Measurements from ENCODE around the gene CA14.
A peak's percentile ranks its signal among the peaks of the same experiment; 100 is the strongest.
"Not testable (repeated sequence)": the region's sequence is repeated elsewhere in the genome, so short reads cannot be mapped to it uniquely, and the experiment has no call there.

CA14 gene

DNA sequence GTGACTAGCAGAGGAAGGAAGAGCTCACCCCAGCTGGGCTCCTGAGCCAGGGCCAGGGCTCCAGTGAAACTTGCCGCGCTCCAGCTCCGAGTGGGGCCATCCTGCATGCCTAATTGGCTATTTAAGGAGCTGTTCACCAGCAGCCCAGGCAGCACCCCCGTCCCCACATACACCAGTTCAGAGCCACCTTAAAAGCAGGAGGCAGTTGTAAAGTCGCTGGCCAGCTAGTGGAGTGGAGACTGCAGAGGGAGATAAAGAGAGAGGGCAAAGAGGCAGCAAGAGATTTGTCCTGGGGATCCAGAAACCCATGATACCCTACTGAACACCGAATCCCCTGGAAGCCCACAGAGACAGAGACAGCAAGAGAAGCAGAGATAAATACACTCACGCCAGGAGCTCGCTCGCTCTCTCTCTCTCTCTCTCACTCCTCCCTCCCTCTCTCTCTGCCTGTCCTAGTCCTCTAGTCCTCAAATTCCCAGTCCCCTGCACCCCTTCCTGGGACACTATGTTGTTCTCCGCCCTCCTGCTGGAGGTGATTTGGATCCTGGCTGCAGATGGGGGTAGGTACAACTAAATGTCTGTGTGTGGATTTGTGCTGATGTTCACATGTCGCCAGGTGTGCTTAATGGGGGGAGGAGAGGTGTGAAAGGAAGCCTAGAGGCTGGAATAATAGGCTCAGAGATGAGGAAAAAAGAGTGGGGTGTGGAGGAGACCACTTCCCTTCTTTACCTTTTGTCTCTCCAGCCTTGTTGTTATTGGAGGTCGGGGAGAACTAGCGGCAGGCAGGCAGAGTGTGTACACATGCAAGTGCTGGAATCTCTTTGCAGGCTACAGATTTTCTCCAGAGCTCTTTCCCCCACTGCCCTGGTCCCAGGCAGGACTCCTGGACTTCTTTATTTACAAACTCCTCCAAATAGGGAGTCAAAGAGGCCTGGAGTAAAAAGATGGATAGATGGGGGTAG lies at the start of gene CA14:
Gene CA14 (plus strand): TSS at position 151 of the 962 bp plus-strand sequence. CDS start 355 bp downstream, at position 506.
- no peak for DNase-seq

DNA sequence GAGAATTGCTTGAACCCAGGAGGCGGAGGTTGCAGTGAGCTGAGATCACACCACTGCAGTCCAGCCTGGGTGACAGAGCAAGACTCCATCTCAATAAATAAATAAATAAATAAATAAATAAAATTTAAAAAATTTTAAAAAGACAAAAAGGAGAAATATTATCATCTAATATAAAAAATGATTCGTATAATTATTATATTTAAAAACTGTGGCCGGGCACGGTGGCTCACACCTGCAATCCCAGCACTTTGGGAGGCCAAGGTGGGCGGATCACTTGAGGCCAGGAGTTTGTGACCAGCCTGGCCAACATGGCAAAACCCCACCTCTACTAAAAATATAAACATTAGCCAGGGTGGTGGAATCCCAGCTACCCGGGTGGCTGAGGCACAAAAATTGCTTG lies 49.1 kb upstream of the CA14 start:
- DNase-seq = not testable (repeated sequence)

DNA sequence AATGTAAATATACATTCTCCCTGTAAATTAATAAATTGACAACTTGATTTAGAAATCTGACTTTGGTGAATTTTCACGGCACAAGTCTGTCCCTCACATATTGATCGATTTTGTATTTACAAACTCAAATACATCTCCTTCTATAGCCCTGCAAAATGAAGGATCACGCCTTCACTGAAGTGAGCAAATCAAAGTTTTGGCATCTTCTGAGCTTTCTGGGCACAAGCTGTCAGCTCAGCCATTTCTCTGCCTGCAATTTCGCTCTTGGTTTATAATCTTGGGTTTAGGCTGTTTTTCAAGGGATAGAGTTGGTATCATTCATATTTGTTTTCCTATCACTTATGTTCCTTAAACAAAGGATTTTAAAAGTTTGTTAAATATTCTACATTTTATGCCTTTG lies 47.5 kb upstream of the CA14 start:
- no peak for DNase-seq

DNA sequence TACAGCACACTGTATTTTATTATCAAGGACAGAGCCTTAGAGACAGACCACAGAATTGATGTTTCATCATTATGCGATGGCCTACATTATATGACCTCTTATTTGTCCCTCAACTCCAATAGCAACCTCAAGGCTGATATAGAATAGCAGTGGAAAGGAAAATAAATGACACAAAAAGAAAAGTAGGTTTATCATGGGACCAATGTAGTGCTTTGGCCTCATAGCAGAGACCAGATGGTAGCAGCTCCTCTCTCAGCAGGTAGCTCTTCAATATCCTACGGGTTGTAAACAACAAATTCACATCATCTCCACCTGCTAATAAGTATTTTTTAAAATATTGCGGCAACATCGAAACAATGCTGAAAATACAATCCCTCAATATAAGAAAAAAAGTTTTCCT lies 46.9 kb upstream of the CA14 start:
- DNase-seq = no peak

DNA sequence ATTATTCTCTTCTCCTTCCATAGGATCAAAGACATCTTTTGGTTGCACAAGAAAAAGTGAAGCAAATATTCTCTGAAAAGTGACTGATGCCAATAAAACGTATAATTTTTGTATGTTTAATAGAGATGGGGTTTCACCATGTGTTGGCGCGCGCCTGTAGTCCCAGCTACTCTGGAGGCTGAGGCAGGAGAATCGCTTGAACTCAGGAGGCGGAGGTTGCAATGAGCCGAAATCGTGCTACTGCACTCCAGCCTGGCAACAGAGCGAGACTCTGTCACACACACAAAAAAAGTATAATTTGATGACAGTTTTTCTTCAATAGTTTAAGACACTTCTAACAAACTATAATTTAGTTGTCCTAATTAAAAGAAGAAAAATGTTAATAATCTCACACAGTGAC lies 45.5 kb upstream of the CA14 start:
- DNase-seq = no peak

DNA sequence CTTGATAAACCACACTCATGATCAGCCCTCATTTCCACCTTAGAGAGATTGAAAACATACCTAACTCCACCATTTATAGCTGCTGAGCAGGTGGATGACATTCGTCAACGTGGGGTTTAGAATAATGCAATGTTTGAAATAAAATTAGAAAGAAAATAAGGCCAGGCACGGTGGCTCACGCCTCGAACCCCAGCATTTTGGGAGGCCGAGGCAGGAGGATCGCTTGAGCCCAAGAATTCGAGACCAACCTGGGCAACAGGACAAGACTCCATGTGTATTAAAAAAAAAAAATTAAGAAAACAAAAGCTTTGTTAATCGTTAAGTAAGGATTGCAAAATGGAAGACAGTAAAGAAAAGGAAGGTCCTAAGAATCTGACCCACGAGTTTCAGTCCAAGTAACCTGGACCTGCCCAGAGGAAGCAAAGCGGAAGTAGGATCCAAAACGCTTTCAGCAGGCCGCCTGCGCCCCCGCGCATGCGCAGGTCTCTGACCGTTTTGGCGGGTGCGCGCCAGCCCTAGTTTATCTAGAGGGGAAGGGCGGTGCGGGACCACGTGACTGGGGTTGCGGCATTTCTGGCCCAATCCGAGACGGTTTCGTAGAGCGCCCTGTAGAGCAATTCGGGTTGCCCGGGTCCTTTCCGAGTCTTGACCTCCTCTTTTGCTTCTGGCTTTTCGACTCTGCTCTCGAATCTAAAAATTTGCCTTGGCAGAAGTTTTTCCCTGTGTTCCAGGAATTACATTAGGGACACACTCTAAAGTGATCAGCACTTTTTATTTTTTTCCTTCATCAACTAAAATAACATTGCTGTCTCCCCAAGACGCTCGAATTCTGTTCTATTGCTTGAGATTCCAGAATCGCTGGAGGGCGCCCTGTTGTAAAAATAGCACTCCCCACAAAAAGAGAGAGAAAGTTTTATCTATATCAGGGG lies 44.1 kb upstream of the CA14 start:
- DNase-seq = peak; percentile 93

DNA sequence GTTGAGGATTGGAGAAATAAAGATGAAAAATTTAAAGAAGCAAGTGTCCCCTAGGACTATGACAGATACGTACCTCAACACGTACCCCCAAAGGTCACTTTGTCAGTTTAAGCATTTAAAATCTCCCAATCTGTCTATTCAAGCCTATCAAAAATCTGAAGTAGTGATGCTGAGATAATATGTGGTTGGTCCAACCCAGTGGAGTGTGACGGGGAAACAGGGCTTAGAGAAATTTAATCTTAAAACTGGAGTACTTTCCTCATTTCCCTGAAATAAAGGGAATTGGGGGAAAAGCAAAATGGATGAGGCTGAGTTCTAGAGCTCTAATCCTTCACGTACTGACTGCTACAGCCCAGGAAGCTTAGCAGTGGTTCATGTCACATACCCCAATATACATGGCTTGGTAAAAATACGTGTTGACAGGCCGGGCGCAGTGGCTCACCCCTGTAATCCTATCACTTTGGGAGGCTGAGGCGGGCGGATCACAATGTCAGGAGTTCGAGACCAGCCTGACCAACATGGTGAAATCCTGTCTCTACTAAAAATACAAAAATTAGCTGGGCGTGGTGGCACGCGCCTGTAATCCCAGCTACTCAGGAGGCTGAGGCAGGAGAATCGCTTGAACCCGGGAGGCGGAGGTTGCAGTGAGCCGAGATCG lies 43.3 kb upstream of the CA14 start:
- DNase-seq = not testable (repeated sequence)

DNA sequence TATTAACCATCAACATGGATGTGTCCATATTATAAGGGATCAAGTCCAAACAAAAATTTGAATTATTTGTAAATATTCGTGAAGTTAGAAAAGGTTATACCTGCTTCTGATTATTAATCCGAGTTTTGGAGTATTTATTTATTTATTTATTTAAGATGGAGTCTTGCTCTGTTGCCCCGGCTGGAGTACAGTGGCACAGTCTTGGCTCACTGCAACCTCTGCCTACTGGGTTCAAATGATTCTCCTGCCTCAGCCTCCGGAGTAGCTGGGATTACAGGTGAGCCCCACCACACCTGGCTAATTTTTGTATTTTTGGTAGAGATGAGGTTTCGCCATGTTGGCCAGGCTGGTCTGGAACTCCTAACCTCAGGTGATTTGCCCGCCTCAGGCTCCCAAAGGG lies 41.7 kb upstream of the CA14 start:
- not testable (repeated sequence) for DNase-seq

DNA sequence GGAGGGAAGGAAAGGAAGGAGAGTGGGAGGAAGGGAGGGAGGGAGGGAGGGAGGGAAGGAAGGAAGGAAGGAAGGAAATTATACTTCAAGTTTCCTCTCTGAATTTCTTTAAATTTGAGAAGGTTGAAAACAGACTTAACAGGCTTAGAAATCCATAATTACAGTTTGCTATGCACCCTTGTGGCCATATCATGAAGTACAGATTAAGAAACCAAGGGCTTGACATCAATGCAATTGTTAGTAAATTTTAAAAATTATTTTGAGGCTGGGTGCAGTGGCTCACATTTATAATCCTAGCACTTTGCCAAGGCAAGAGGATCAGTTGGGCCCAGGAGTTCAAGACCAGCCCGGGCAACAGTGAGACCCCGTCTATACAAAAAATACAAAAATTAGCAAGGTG lies 36.0 kb upstream of the CA14 start:
- DNase-seq = peak; percentile 53

DNA sequence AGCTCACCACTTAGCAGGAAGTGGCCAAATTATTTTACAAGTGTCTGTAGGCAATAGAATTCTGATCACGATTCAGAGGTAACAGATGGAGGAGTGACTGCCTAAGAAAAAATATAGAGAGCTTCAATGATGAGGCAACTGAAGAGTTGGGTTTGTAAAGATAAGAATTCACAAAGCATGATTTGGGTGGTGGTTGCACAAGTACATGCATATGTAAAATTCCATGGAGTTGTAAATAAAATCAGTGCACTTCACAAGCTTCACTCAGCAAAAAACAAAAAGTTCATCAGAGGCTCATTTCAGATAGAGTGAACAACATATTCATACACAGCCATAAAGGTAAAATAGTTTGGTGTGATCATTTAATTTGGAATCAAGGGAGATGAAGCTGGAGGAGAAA lies 32.6 kb upstream of the CA14 start:
- no peak for DNase-seq

DNA sequence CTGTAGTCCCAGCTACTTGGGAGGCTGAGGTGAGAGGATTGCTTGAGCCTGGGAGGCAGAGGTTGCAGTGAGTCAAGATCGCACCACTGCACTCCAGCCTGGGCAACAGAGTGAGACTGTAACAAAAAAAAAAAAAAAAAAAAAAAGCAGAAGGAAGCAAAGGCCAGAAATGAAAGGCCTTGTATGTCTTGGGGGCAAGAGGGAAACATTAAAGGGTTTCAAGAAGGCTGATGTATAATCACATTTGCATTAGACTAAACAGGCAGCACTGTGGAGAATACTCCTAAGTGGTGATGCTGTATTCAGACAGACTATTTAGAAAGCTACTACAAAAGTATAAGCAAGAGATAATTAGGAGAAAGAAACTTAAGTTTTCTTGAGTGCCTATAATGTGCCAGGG lies 32.0 kb upstream of the CA14 start:
- no peak for DNase-seq

DNA sequence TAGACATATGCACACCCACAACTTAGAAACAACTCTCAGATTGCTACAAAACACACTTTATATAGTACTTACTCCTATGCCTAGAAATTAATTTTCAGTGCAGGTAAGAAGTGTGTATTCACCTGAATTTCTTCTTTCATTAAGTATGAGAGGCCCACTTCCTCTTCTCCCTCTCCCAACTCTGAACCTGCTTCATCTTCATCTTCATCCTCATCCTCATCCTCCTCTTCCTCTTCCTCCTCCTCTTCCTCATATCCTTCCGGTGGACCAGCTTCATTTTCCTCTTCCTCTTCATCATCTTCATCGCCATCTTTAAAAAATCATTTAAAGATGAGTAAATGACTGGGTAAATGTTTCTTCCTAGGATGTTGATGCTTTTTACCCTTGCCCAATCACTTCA lies 31.1 kb upstream of the CA14 start:
- DNase-seq = no peak

DNA sequence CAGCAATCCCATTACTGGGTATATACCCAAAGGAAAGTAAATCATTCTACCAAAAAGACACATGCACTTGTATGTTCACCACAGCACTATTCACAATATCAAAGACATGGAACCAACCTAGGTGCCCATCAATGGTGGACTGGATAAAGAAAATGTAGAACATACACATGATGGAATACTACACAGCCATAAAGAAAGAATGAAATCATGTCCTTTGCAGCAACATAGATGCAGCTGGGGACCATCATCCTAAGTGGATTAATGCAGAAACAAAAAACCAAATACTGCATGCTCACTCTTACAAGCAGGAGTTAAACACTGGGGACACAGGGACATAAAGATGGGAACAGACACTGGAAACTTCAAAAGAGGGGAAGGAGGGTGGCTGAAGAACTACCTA lies 30.3 kb upstream of the CA14 start:
- no peak for DNase-seq

DNA sequence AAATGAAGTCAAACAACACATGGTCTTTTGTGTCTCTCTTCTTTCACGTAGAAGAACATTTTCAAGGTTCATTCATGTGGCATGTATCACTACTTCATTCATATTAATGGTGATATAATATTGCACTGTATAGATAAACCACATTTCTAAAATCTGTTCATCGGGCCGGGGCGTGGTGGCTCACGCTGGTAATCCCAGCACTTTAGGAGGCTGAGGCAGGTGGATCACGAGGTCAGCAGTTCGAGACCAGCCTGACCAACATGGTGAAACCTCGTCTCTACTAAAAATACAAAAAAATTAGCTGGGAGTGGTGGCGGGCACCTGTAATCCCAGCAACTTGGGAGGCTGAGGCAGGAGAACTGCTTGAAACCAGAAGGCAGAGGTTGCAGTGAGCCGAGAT lies 29.3 kb upstream of the CA14 start:
- DNase-seq = not testable (repeated sequence)

DNA sequence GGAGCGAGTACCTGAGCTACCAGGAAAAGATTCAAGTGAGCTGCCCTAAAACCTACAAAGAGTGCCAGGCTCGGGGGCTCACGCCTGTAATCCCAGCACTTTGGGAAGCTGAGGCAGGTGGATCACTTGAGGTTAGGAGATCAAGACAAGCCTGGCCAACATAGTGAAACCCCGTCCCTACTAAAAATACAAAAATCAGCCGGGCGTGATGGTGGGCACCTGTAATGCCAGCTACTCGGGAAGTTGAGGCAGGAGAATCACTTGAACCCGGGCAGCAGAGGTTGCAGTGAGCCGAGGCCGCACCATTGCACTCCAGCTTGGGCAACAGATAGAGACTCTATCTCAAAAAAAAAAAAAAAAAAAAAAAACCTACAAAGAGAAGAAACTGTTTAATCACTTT lies 24.7 kb upstream of the CA14 start:
- DNase-seq = not testable (repeated sequence)

DNA sequence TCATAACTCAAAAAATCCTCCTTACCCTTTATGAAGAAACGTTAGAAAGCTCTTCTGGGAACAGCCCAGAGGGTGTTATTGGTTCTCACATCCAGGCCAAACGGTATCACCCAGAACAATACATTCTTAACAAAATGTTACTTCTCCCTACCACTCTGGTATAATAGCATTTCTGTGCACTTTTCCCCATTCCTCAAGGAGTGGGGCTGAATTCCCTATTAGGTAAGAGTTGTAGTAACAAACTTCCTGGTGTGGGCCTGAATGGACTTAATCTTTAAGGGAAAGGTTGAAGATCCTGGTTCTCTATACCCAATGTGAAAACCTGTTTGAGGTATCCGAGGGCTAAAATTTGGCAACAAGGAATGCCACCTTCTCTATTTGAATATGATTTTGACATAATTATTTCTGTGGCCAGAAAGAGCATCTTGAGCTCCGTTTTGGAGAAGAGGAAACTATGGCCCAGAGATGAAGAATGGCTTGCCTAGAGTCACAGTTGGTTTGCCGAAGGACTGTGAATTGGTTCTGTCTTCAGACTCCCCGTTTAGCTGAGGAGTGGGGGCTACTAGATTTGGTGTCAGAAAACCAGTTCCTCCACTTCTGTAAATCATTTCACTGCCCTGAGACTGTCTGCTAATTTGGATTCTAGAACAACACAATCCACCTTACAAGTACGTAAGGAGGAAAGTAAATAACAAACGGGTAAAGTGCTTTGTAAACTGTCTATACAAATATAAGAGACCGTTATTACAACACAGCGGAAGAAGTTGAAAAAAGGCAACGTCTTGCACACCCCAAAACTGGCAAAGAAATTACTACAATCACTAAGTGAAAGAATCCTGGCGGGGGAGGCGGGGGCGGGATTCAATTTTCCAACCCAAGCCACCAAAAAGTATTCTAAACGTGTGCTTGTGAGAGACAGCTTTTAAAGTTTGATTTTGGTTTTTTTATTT lies 23.9 kb upstream of the CA14 start:
- peak; percentile 33 for DNase-seq

DNA sequence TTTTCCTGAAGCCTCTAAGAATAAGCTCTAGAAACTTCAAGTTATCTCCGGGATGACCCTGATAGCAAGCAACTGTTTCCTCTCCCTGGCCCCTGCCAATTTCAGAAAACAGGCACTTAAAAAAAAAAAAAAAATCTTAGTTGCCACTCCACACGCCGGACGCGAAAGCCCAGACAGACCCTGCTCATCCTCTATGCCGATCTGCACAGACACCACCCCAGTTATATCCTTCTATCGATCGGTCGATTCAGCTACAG lies 23.3 kb upstream of the CA14 start:
- no peak for DNase-seq

DNA sequence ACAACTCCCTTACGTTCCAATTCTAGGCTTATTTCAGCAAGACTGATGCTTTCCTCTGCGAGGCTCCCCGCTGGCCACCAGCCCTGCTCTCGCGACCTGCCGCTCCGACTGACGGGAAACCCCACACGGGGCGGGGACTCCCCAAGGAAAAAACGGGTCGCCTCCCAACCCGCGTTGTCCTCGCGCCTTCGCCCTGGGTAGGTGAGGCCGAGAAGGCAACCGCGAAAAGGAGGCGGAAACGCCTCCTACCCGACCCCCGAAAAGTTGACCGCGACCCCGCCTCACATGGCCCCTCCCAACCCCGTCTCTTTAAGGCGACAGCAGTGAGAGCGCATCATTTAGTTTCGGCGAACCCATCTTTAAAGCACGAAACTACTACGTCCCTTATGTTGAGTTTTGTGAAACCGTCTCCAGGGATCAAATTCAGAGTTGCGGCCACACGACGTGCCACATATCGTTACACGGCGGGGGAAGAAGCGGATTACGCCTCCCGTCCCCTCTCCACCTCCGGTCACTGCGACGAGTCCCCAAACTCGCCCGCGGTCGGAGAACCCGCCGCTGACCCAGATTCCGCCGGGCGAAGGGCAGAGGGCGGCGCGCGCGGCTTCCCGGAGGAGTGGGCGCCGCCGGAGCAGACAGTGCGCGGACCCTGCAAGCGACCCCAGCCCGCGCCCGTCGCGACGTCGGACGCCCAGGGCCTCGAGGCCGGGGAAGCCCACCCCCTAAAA lies 22.8 kb upstream of the CA14 start:
- DNase-seq = peak; percentile 94

DNA sequence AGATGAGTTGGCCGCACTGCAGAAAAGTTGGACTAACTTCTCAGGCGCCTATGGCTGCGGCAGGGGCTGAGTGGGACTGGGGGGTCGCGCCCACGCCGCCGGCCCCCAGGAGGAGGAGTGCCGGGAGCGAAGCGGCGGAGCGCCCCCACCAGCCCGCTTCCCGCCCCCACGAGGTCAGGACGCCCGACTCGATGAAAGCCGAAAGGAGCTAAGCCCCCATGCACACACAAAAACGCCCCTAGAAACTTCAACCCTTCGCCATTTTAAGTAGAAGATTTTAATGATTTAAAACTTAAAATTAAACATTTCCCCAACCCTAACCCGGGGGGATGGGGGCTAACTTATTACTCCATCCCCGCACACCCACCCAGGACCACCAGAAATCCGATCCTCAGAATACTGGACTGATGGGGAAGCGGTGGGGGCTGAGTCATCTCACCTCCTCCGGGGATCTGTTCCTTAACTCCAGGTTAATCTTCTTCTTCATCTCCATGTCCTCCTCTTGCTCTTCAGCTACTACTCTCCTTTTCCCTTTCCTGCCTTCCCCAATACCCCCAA lies 22.2 kb upstream of the CA14 start:
- DNase-seq = peak; percentile 33

DNA sequence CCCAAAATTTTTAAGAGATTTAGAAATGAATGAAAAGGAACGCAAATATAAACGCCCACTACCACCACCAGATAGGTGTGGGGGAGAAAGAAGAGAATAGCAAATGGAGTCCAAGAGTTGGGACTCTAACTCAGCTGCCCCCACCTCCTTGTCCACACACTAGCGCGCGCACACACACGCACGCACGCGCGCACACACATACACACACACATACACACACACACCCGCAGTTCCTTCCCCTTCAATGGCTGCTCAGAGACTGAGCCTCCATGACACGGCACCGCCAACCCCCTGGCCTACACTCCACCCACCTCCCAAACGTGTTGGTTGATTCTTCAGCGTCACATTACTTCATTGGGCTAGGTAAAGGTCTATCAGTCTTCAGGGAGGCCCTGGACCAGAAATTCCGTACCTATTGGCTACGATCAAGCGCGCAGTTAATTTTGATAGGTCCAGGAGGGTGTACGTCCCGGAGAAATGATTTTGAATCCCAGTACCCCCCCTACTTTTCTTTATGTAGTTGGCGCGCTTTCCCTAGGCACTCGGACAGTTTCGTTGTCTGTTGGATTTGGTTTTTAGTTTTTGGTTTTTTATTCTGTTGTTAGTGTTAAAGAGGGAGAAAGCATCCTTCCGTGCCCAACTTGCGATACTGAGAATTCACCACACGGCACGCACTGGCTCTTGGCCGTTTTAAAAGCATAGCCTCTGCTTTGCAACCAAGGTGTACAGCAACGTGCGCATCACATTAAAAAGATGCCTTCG lies 21.5 kb upstream of the CA14 start, which contains the start of gene ANP32E:
Gene ANP32E (minus strand): TSS at position 261 of the 762 bp plus-strand sequence. CDS start 326 bp downstream, outside the sequence.
- DNase-seq = peak; percentile 98
